HG02981 (cell line): Measurements from ENCODE around the gene STK17B.

Experiments used
- ATAC-seq: cut with Tn5 transposase; IDR thresholded peaks from one replicate; pipeline ENCODE4 v1.9.1; 2021; ENCODE audit warnings: mild to moderate bottlenecking, moderate library complexity; ENCODE audit not compliant: unreplicated experiment

The STK17B gene

GRCh38 chr2:196160101-196160500 lies 11.3 kb downstream of the STK17B start:
- ATAC-seq = peak; percentile 77

- ATAC-seq = no peak
Measured at GRCh38 chr2:196159221-196159892, 12.0 kb downstream of the STK17B start.

GRCh38 chr2:196155575-196155974 lies 15.8 kb downstream of the STK17B start:
- ATAC-seq = no peak

DNA sequence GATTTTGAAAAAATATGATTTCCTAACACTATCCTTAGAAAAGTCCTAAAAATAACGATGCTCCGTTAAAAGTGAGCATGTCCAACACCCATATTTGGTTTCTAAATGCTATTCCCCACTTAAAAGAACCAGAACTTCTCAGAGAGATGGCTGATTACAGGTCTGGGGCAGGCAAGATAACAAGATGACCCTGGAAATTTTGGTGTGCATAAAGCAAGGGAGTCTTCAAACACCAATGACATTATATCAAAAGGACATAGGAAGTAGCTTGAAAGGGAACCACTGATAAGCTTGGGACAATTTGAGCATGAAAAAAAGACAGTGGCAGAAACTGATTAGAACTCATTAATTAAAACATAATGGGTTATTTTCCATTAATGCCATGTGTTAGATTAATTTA lies 17.9 kb downstream of the STK17B start:
- no peak for ATAC-seq

DNA sequence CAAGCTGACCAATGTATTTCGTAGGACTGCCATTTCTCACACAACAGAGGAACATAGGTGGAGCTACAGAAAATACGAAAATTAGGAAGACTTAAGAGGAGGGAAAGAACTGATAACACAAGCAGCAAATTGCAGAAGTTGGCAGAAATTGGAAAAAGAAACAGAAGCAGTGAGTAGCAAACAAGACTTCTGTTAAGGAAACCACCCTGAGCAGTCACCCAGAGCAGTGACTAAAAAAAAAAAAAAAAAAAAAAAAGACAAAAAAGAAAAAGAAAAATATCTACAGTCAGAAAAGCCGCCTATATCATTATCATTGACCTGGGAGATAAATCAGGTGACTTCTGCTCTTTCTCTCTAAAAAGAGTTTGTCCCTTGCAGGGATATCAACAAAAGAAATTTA lies 21.4 kb downstream of the STK17B start:
- peak; percentile 49 for ATAC-seq

DNA sequence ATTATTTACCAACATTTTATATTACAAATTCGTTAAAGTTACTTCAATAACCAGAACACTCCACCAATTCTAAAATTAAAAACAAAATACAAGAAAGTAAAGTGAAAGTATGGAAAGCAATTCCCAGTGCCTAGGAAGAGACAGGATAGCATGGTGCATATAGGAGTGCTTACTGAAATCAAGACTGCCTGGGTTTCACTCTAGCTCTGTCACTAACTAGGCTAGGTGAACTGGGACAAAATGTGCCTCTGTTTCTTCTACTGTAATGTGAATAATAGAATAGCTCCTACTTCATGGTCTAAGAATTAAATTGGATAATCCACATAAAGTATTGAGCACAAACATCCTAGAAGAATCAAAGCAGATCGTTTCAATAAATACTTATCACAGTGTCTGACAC lies 22.6 kb downstream of the STK17B start:
- ATAC-seq = no peak

DNA sequence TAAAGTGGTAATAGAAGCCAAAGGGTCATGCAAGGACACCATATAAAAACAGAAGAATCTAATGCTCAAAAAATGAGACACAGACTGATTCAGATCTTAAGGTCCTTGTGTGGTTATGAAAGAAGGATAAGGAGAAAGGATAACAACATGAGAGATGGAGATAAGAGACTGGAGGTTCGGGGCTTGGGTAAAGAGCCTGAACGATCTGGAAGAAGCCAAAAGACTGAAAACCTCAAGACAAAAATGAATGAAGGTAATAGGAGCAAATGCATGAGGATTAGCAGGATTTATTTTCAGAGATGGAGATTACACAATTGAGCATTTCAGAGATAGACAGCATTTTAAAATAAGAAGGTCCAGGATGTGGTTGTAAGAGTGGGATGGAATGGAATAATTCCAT lies 26.1 kb downstream of the STK17B start:
- no peak for ATAC-seq

GRCh38 chr2:196144513-196145126 lies 26.8 kb downstream of the STK17B start:
- no peak for ATAC-seq

DNA sequence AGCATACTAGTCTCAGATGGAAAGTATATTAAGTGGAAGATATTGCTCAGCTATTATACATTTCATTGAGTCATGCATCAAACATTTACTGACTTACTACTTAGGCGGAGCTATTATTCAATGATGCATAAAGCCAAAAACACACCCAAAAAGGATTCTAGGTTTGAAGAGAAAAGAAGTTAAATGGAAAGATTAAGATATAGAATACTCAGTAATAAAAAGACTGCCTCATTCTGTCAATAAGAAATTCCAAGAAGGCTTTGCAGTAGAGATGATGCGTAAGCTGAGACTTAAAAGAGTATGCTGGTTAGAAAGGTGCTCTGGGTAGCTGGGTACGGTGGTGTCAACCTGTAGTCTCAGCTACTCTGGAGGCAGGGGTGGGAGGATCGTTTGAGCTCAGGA lies 27.6 kb downstream of the STK17B start:
- no peak for ATAC-seq

- ATAC-seq = no peak
Measured at GRCh38 chr2:196142825-196143224, 28.6 kb downstream of the STK17B start.

DNA sequence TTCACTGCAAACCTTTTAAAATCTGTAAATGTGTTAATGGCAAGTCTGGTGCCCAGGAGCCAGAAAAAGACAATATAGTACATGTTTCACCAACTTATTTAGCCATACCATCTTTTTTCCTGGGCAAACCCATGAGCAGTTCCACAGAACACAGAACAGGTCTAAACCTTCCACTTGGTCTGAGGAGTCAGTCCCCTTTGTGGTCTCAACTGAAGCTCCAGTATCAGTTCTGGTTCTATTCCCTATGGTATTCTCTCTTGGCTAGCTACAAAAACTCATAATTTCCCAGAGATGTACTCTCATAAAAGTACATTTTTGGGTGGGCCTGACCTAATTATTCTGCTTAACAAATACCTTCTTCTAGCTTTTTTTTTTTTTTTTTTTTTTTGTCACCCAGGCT lies 31.2 kb downstream of the STK17B start:
- no peak for ATAC-seq

DNA sequence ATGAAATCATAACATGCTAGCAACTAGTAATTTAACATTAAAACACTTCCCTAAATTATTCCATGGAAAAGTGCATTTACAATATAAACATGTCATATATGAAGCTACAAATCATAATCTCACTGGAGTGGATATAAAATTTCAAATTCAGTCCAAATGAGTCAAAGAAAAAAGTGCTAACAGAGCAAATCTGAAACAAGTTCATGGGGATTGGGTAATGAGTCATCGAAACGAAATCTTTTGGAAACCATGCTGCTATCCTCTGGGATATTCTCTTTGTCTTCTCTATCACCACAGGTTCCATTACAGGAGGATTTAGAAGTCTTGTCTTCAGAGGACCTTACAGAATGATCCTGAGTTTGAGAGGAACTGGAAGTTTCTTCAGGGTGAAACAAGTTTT lies 34.1 kb downstream of the STK17B start:
- ATAC-seq = no peak

- no peak for ATAC-seq
Measured at GRCh38 chr2:196136151-196136550, 35.2 kb downstream of the STK17B start.

- no peak for ATAC-seq
Measured at GRCh38 chr2:196131949-196132925, 39.1 kb downstream of the STK17B start.

- ATAC-seq = no peak
Measured at GRCh38 chr2:196131384-196131937, 39.9 kb downstream of the STK17B start.

GRCh38 chr2:196130039-196130825 lies 41.1 kb downstream of the STK17B start:
- ATAC-seq = no peak

GRCh38 chr2:196128749-196129148 lies 42.6 kb downstream of the STK17B start:
- ATAC-seq = no peak

- no peak for ATAC-seq
Measured at GRCh38 chr2:196125596-196125995, 45.8 kb downstream of the STK17B start.

DNA sequence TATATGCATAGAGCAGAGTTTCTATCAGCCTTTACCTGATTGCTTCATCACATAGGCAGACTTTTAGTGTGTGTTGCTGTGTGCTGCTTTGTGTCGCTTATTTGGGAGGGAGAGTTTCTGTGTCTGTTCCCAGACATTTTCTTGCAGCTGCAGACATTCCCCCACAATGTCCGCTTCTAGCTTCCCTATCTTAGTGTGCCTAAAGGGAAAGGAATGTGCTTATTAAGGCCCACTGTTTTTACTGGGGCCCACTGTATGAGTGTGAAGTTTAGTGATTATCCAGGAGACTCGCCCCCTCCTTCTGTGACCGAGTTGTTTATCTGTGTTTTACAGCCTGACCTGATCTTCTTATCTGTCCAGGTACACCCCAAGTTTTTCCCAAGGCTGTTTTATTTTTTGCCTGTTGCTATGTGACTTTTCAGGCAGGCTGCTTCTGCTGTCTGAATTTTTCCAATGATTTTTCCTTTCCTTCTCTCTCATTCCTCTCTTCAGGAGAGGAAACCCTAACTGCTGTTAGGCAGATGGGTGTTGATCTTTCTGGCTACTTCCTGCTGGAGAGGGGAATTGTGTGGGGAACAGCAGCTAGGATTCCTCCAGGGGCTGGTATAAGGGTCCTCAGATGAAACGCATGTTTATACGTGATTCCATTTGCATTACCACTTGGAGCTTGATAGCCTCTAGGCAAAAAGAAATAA lies 47.6 kb downstream of the STK17B start:
- no peak for ATAC-seq

DNA sequence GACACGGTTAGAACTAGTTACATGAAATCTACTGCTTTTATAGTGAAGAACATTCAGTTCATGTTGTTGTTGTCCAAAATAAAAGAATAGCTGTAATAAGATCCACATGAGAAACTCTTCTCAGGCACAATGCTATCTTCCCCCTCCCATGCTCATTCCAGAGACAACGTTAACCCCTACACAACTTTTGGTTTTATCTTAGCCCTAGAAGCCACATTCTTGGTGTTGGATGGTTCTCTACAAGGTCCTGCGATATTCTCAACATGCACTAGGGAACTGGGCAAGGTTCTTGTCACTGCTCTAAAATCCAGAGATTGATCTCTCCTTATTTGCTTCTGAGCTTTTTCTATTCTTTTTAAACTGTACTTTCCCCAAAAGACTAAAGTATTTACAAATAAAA lies 51.5 kb downstream of the STK17B start:
- no peak for ATAC-seq
